NCI-H146 (cell line): ENCODE results near the gene ATG7.

Experiments
- DNase-seq: peaks from one replicate; lab custom pipeline; 2025; lab: John Stamatoyannopoulos, UW

The ATG7 gene

GRCh38 chr3:11536936-11537612, 264.9 kb downstream of the ATG7 start:
- no peak for DNase-seq

- DNase-seq, result no peak
These were observed 266.4 kb downstream of the ATG7 start for GRCh38 chr3:11538581-11538980.

GRCh38 chr3:11539218-11539617, 267.0 kb downstream of the ATG7 start:
- peak; percentile 8 for DNase-seq

- DNase-seq, result peak; percentile 86
These were observed 267.5 kb downstream of the ATG7 start for GRCh38 chr3:11539677-11540076.

- DNase-seq, result no peak
These were observed 269.4 kb downstream of the ATG7 start for GRCh38 chr3:11541321-11542303.

- no peak for DNase-seq
These were observed 270.4 kb downstream of the ATG7 start for GRCh38 chr3:11542551-11542950.

GRCh38 chr3:11543141-11543947, 271.1 kb downstream of the ATG7 start:
- DNase-seq, result no peak

- DNase-seq, result no peak
These were observed 271.8 kb downstream of the ATG7 start for GRCh38 chr3:11543948-11544387.

GRCh38 chr3:11544412-11545181, 272.4 kb downstream of the ATG7 start:
- no peak for DNase-seq

GRCh38 chr3:11545186-11545851, 273.1 kb downstream of the ATG7 start:
- DNase-seq, result no peak

GRCh38 chr3:11546657-11547302, 274.6 kb downstream of the ATG7 start:
- DNase-seq, result no peak

GRCh38 chr3:11547498-11547897, 275.3 kb downstream of the ATG7 start:
- DNase-seq, result no peak

- DNase-seq, result peak; percentile 75
These were observed 276.5 kb downstream of the ATG7 start for GRCh38 chr3:11548721-11549131.

GRCh38 chr3:11549580-11550140, 277.5 kb downstream of the ATG7 start:
- no peak for DNase-seq

- no peak for DNase-seq
These were observed 278.8 kb downstream of the ATG7 start for GRCh38 chr3:11551036-11551435.

GRCh38 chr3:11552289-11553264, 280.4 kb downstream of the ATG7 start:
- no peak for DNase-seq

- DNase-seq, result no peak
These were observed 281.4 kb downstream of the ATG7 start for GRCh38 chr3:11553436-11554235.

GRCh38 chr3:11554236-11554610, 282.0 kb downstream of the ATG7 start:
- DNase-seq, result no peak
